Measurements from ENCODE around the gene MCTP1.

GRCh38 chr5:95057615-95058014 lies 227.3 kb downstream of the MCTP1 start:
- TF ChIP-seq EZH2 (IDR thresholded peaks at IDR 0.05) (no peak), EZH2phosphoT487 (IDR thresholded peaks at IDR 0.05) (no peak), CTCF (IDR thresholded peaks at IDR 0.05) (no peak)

All from neural progenitor cell (in vitro differentiated cells).